HEK293T (cell line): ENCODE data around the gene KCNA4.
"Not testable (repeated sequence)": the region's sequence is repeated elsewhere in the genome, so short reads cannot be mapped to it uniquely, and the experiment has no call there.

Source experiments
- ELF4 ChIP-seq: fragments of 450-650 bp; IDR thresholded peaks from 2 replicates; pipeline ENCODE4 v1.6.1; 2017; ENCODE audit warnings: antibody characterized with exemption
- SP1 ChIP-seq: fragments of 450-650 bp; IDR thresholded peaks from 2 replicates; pipeline ENCODE4 v1.6.1; 2017
- SUZ12 ChIP-seq: fragments of 450-650 bp; IDR thresholded peaks from 2 replicates; pipeline ENCODE4 v1.6.1; 2016; ENCODE audit warnings: mild to moderate bottlenecking

DNA sequence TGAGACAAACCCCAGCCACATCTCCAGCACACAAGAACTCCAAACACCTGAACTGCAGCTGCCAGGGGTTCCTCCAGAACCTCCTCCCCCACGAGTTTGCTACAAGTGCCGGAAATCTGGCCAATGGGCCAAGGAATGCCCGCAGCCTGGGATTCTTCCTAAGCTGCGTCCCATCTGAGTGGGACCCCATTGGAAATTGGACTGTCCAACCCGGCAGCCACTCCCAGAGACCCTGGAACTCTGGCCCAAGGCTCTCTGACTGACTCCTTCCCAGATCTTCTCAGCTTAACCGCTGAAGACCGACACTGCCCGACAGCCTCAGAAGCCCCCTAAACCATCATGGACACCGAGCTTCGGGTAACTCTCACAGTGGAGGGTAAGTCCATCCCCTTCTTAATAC is 41.2 kb downstream of the KCNA4 start:
- TF ChIP-seq SP1, SUZ12, ELF4: not testable (repeated sequence)
